Hepatocyte (in vitro differentiated cells): ENCODE measurements around the gene CLDN2. TPM values are rescaled to one million over a fixed set of nuclear protein-coding genes. Genes with fewer than 3 reads are reported as not detected.

Experiments
- DNase-seq: peaks from one replicate; pipeline ENCODE4 v3.0.0-alpha.2; 2016; ENCODE audit warnings: low spot score
- H2AFZ ChIP-seq: fragments of 200-600 bp; sonication (generic); 2 replicates; pipeline ENCODE4 v1.6.0; 2016; ENCODE audit warnings: antibody characterized with exemption, mild to moderate bottlenecking
- H3K27ac ChIP-seq: fragments of 200-600 bp; sonication (generic); 2 replicates; pipeline ENCODE4 v1.5.1; 2016; ENCODE audit warnings: mild to moderate bottlenecking
- H3K27me3 ChIP-seq: fragments of 200-600 bp; sonication (generic); 2 replicates; pipeline ENCODE4 v1.6.1; 2016
- H3K36me3 ChIP-seq: fragments of 200-600 bp; sonication (generic); replicated peaks from 2 replicates; pipeline ENCODE4 v1.5.1; 2016; ENCODE audit warnings: low read depth; ENCODE audit not compliant: insufficient read depth
- H3K4me1 ChIP-seq: fragments of 200-600 bp; sonication (generic); 2 replicates; pipeline ENCODE4 v1.5.1; 2016; ENCODE audit warnings: mild to moderate bottlenecking, moderate library complexity; ENCODE audit not compliant: insufficient read depth
- H3K4me2 ChIP-seq: fragments of 200-600 bp; sonication (generic); 2 replicates; pipeline ENCODE4 v1.6.0; 2016
- H3K4me3 ChIP-seq: fragments of 200-600 bp; sonication (generic); 2 replicates; pipeline ENCODE4 v1.5.1; 2016; ENCODE audit warnings: mild to moderate bottlenecking
- H3K79me2 ChIP-seq: fragments of 200-600 bp; sonication (generic); 2 replicates; pipeline ENCODE4 v1.6.0; 2017; ENCODE audit warnings: mild to moderate bottlenecking
- H3K9me2 ChIP-seq: fragments of 200-600 bp; sonication (generic); replicated peaks from 2 replicates; pipeline ENCODE4 v1.6.0; 2017; ENCODE audit warnings: mild to moderate bottlenecking; ENCODE audit not compliant: insufficient read depth
- H3K9me3 ChIP-seq: fragments of 200-600 bp; sonication (generic); 2 replicates; pipeline ENCODE4 v1.5.1; 2016; ENCODE audit warnings: low read depth, mild to moderate bottlenecking
- H4K20me1 ChIP-seq: fragments of 200-600 bp; sonication (generic); 2 replicates; pipeline ENCODE4 v1.6.0; 2016; ENCODE audit warnings: mild to moderate bottlenecking; ENCODE audit not compliant: insufficient read depth, poor library complexity, severe bottlenecking
- EZH2 ChIP-seq: fragments of 200-600 bp; sonication (generic); IDR thresholded peaks from 2 replicates; pipeline ENCODE4 v1.6.1; 2016; ENCODE audit warnings: antibody characterized with exemption, mild to moderate bottlenecking, borderline replicate concordance
- EZH2phosphoT487 ChIP-seq: fragments of 200-600 bp; sonication (generic); IDR thresholded peaks from one replicate; pipeline ENCODE4 v1.6.1; 2018; ENCODE audit warnings: antibody characterized with exemption, mild to moderate bottlenecking, low read depth, moderate library complexity; ENCODE audit not compliant: unreplicated experiment, severe bottlenecking
- WGBS: methylation state at CpG from one replicate; pipeline ENCODE4 v1.1.6; 2016; ENCODE audit warnings: low lambda C conversion rate; ENCODE audit errors: missing lambda C conversion rate; 5-methylcytosine and 5-hydroxymethylcytosine counted together
- polyA plus RNA-seq: library from polyadenylated mRNA; unstranded; fragments of >200 nt; fragmentation: Nextera tagmentation; extraction: Ambion mirVana; gene quantifications from 2 replicates; pipeline ENCODE4 v1.2.1, GENCODE V29; 2016
- total RNA-seq: library from RNA; depleted of rRNA; stranded (reverse); fragments of >200 nt; gene quantifications from 2 replicates; pipeline ENCODE4 v1.2.3, GENCODE V29; 2014
- TF ChIP-seq, protein P1 (sequence below): fragments of 200-600 bp; sonication (generic); IDR thresholded peaks from 2 replicates; pipeline ENCODE4 v1.5.1; 2016; ENCODE audit warnings: antibody characterized with exemption, mild to moderate bottlenecking; ENCODE audit not compliant: poor library complexity

CLDN2 gene
- total and polyA plus RNA-seq, 2 experiments from 2014 or later = 4.9 to 5.2 TPM

DNA sequence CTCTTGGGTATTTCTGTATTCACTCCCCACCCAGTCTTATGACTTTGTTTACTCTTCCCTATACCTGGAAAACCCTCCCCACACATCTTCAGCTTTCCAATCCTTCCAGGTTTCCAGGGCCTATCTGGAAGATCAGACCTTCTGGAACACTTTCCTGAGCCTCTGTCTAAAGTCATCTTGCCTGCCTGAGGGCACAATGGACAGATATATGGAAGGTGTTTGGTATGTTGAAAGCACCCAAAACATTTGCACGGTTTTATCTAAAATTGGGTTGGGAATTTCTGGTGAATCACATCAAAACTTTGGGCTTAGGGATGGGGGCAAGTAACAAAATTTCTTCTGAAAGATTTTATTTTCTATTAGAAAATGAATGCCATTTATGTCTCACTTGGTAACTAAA, 16.0 kb downstream of the CLDN2 start:
- no peaks in the 10 kb centered on the region for H3K79me2 ChIP-seq
- DNase-seq = no peak
- H3K36me3 ChIP-seq = no peaks in the 10 kb centered on the region
- H3K9me3 ChIP-seq = no peaks in the 10 kb centered on the region
- H3K9me2 ChIP-seq = no peaks in the 10 kb centered on the region
- 44% methylated on average over 1 of the region's 1 CpG for WGBS
- no peaks in the 10 kb centered on the region for H4K20me1 ChIP-seq
- H3K4me1 ChIP-seq = peaks cover 5% of the 10 kb centered on the region
- TF ChIP-seq, protein P1, sequence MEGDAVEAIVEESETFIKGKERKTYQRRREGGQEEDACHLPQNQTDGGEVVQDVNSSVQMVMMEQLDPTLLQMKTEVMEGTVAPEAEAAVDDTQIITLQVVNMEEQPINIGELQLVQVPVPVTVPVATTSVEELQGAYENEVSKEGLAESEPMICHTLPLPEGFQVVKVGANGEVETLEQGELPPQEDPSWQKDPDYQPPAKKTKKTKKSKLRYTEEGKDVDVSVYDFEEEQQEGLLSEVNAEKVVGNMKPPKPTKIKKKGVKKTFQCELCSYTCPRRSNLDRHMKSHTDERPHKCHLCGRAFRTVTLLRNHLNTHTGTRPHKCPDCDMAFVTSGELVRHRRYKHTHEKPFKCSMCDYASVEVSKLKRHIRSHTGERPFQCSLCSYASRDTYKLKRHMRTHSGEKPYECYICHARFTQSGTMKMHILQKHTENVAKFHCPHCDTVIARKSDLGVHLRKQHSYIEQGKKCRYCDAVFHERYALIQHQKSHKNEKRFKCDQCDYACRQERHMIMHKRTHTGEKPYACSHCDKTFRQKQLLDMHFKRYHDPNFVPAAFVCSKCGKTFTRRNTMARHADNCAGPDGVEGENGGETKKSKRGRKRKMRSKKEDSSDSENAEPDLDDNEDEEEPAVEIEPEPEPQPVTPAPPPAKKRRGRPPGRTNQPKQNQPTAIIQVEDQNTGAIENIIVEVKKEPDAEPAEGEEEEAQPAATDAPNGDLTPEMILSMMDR = no peak
- H2AFZ ChIP-seq = no peak overlapping the region
- H3K27me3 ChIP-seq = no peaks in the 10 kb centered on the region
- H3K27ac ChIP-seq = no peak overlapping the region
- no peak overlapping the region for H3K4me2 ChIP-seq
- H3K4me3 ChIP-seq = no peak overlapping the region

DNA sequence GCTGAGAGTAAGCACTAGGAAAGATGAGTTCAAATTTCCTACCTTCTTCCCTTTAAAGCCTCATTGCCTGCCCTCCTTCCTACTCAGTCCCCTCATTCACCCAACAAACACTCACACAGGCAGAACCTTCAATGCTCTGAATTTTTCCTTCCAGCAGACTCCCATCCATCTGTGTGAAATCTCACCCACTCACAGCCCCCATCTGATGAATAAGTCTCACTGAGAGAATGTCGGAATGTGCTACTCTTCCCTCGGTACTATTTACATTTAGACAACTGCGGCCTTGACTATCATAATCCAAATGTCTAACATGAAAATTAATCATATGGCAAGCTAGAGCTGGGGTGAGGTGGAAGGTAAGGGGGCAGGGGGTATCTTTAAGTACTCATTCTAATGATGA, 19.4 kb downstream of the CLDN2 start:
- Histone ChIP-seq H3K4me1 (no peaks in the 10 kb centered on the region), H3K27me3 (no peaks in the 10 kb centered on the region), H3K4me2 (no peak overlapping the region), H3K36me3 (no peaks in the 10 kb centered on the region), H2AFZ (no peak overlapping the region), H3K27ac (no peak overlapping the region), H3K4me3 (no peak overlapping the region), H4K20me1 (no peaks in the 10 kb centered on the region), H3K79me2 (no peaks in the 10 kb centered on the region), H3K9me2 (no peaks in the 10 kb centered on the region), H3K9me3 (no peaks in the 10 kb centered on the region)
- no peak for DNase-seq
- TF ChIP-seq, protein P1 = no peak
- no peak for TF ChIP-seq EZH2phosphoT487
- TF ChIP-seq EZH2 = no peak
- WGBS = 77% methylated on average over 3 of the region's 3 CpGs

DNA sequence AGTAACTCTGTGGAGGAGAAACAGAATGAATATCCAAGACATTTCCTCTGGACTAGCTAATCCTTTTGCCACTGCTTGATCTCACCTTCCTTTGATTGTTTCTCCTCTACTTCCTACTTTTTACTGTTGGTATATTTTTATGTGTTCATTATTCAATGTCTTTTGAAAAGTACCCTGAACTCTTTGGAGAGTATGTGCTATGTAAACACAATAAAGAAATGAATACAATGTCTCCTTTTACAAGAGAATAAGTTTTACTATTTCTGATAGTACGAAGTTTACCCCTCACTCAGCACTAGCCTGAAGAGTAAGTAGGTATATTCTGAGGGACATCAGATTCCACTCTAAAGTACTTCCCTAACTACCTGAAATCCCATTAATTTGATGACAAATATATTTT, 19.9 kb downstream of the CLDN2 start:
- H3K27me3 ChIP-seq = no peaks in the 10 kb centered on the region
- no peaks in the 10 kb centered on the region for H3K4me1 ChIP-seq
- WGBS = 83% methylated on average over 1 of the region's 1 CpG
- no peaks in the 10 kb centered on the region for H3K36me3 ChIP-seq
- TF ChIP-seq EZH2 = no peak
- TF ChIP-seq, protein P1 = no peak
- no peak for TF ChIP-seq EZH2phosphoT487
- no peak overlapping the region for H3K4me3 ChIP-seq
- H3K4me2 ChIP-seq = no peak overlapping the region
- no peaks in the 10 kb centered on the region for H3K9me2 ChIP-seq
- no peaks in the 10 kb centered on the region for H3K9me3 ChIP-seq
- no peak overlapping the region for H2AFZ ChIP-seq
- H3K27ac ChIP-seq = no peak overlapping the region
- no peaks in the 10 kb centered on the region for H4K20me1 ChIP-seq
- DNase-seq = no peak
- H3K79me2 ChIP-seq = no peaks in the 10 kb centered on the region

DNA sequence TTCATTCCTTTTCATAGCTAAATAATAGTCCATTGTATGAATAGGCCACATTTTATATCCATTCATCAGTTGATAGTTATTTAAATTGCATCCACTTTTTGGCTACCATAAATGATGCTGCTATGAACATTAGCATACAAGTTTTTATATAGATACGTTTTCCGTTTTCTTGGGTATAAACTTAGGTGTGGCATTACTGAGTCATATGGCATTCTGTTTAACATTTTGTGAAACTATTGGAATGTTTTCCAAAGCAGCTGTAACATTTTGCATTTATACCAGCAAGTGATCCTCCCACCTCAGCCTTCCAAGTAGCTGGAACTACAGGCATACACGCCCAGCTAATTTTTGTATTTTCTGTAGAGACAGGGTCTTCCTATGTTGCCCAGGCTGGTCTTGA, 26.3 kb downstream of the CLDN2 start:
- Histone ChIP-seq H3K36me3 (no peaks in the 10 kb centered on the region), H3K4me3 (no peak overlapping the region), H3K9me2 (no peaks in the 10 kb centered on the region), H3K27me3 (no peaks in the 10 kb centered on the region), H3K27ac (no peak overlapping the region), H3K4me2 (no peak overlapping the region), H3K79me2 (no peaks in the 10 kb centered on the region), H4K20me1 (no peaks in the 10 kb centered on the region), H3K4me1 (no peaks in the 10 kb centered on the region), H2AFZ (no peak overlapping the region), H3K9me3 (no peaks in the 10 kb centered on the region)
- TF ChIP-seq, protein P1 = no peak
- no peak for TF ChIP-seq EZH2
- 84% methylated on average over 3 of the region's 3 CpGs for WGBS
- no peak for DNase-seq
